ENCODE results near the gene ALPK1.
"Not testable (repeated sequence)": the region's sequence is repeated elsewhere in the genome, so short reads cannot be mapped to it uniquely, and the experiment has no call there.

ALPK1 gene

GRCh38 chr4:112442226-112442625 is 145.1 kb downstream of the ALPK1 start:
- H3K36me3 ChIP-seq (ENCODE audit: insufficient read depth, low read length): peaks cover 22% of the 10 kb centered on the region
- not testable (repeated sequence) for H3K27me3 ChIP-seq (ENCODE audit: control insufficient read depth in 1 of 2, insufficient read depth in 2 of 2, low read length in 2 of 2); H3K9me3 ChIP-seq (ENCODE audit: low read length); H3K4me1 ChIP-seq (ENCODE audit: insufficient read depth, low read length); H3K9ac ChIP-seq (ENCODE audit: low read length); H3K4me3 ChIP-seq (ENCODE audit: low read depth in 1 of 2, low read length in 2 of 2); H3K27ac ChIP-seq (ENCODE audit: low read depth, low read length)

GRCh38 chr4:112448306-112449132 is 151.3 kb downstream of the ALPK1 start:
- Histone ChIP-seq H3K4me1 (ENCODE audit: insufficient read depth, low read length) (no peaks in the 10 kb centered on the region), H3K9ac (ENCODE audit: low read length) (no peak overlapping the region), H3K4me3 (ENCODE audit: low read depth in 1 of 2, low read length in 2 of 2) (no peak overlapping the region), H3K9me3 (ENCODE audit: low read length) (peaks cover 7% of the 10 kb centered on the region), H3K27me3 (ENCODE audit: control insufficient read depth in 1 of 2, insufficient read depth in 2 of 2, low read length in 2 of 2) (no peaks in the 10 kb centered on the region), H3K36me3 (ENCODE audit: insufficient read depth, low read length) (no peaks in the 10 kb centered on the region), H3K27ac (ENCODE audit: low read depth, low read length) (no peak overlapping the region)

- Histone ChIP-seq H3K9me3 (ENCODE audit: low read length) (peaks cover 5% of the 10 kb centered on the region), H3K36me3 (ENCODE audit: insufficient read depth, low read length) (no peaks in the 10 kb centered on the region), H3K27ac (ENCODE audit: low read depth, low read length) (no peak overlapping the region), H3K4me1 (ENCODE audit: insufficient read depth, low read length) (no peaks in the 10 kb centered on the region), H3K9ac (ENCODE audit: low read length) (no peak overlapping the region), H3K27me3 (ENCODE audit: control insufficient read depth in 1 of 2, insufficient read depth in 2 of 2, low read length in 2 of 2) (no peaks in the 10 kb centered on the region), H3K4me3 (ENCODE audit: low read depth in 1 of 2, low read length in 2 of 2) (no peak overlapping the region)
Measured at GRCh38 chr4:112449708-112450107, 152.5 kb downstream of the ALPK1 start.

- no peaks in the 10 kb centered on the region for H3K4me1 ChIP-seq (ENCODE audit: insufficient read depth, low read length)
- H3K9ac ChIP-seq (ENCODE audit: low read length): no peak overlapping the region
- no peaks in the 10 kb centered on the region for H3K9me3 ChIP-seq (ENCODE audit: low read length)
- H3K4me3 ChIP-seq (ENCODE audit: low read depth in 1 of 2, low read length in 2 of 2): no peak overlapping the region
- H3K27ac ChIP-seq (ENCODE audit: low read depth, low read length): no peak overlapping the region
- no peaks in the 10 kb centered on the region for H3K27me3 ChIP-seq (ENCODE audit: control insufficient read depth in 1 of 2, insufficient read depth in 2 of 2, low read length in 2 of 2)
- H3K36me3 ChIP-seq (ENCODE audit: insufficient read depth, low read length): no peaks in the 10 kb centered on the region
Measured at GRCh38 chr4:112451104-112451503, 153.9 kb downstream of the ALPK1 start.

- H3K9ac ChIP-seq (ENCODE audit: low read length): no peak overlapping the region
- no peaks in the 10 kb centered on the region for H3K4me1 ChIP-seq (ENCODE audit: insufficient read depth, low read length)
- no peaks in the 10 kb centered on the region for H3K9me3 ChIP-seq (ENCODE audit: low read length)
- H3K36me3 ChIP-seq (ENCODE audit: insufficient read depth, low read length): no peaks in the 10 kb centered on the region
- no peaks in the 10 kb centered on the region for H3K27me3 ChIP-seq (ENCODE audit: control insufficient read depth in 1 of 2, insufficient read depth in 2 of 2, low read length in 2 of 2)
- H3K27ac ChIP-seq (ENCODE audit: low read depth, low read length): no peak overlapping the region
- H3K4me3 ChIP-seq (ENCODE audit: low read depth in 1 of 2, low read length in 2 of 2): no peak overlapping the region
Measured at GRCh38 chr4:112451831-112452230, 154.7 kb downstream of the ALPK1 start.

GRCh38 chr4:112453321-112453720 is 156.2 kb downstream of the ALPK1 start:
- H3K4me3 ChIP-seq (ENCODE audit: low read depth in 1 of 2, low read length in 2 of 2): no peak overlapping the region
- H3K9me3 ChIP-seq (ENCODE audit: low read length): no peaks in the 10 kb centered on the region
- H3K36me3 ChIP-seq (ENCODE audit: insufficient read depth, low read length): no peaks in the 10 kb centered on the region
- H3K9ac ChIP-seq (ENCODE audit: low read length): no peak overlapping the region
- H3K27me3 ChIP-seq (ENCODE audit: control insufficient read depth in 1 of 2, insufficient read depth in 2 of 2, low read length in 2 of 2): no peaks in the 10 kb centered on the region
- no peaks in the 10 kb centered on the region for H3K4me1 ChIP-seq (ENCODE audit: insufficient read depth, low read length)
- no peak overlapping the region for H3K27ac ChIP-seq (ENCODE audit: low read depth, low read length)

- H3K27me3 ChIP-seq (ENCODE audit: control insufficient read depth in 1 of 2, insufficient read depth in 2 of 2, low read length in 2 of 2): no peaks in the 10 kb centered on the region
- H3K4me3 ChIP-seq (ENCODE audit: low read depth in 1 of 2, low read length in 2 of 2): no peak overlapping the region
- no peaks in the 10 kb centered on the region for H3K36me3 ChIP-seq (ENCODE audit: insufficient read depth, low read length)
- no peak overlapping the region for H3K27ac ChIP-seq (ENCODE audit: low read depth, low read length)
- H3K9ac ChIP-seq (ENCODE audit: low read length): no peak overlapping the region
- no peaks in the 10 kb centered on the region for H3K4me1 ChIP-seq (ENCODE audit: insufficient read depth, low read length)
- H3K9me3 ChIP-seq (ENCODE audit: low read length): no peaks in the 10 kb centered on the region
Measured at GRCh38 chr4:112472318-112472717, 175.1 kb downstream of the ALPK1 start.

GRCh38 chr4:112473985-112474384 is 176.8 kb downstream of the ALPK1 start:
- H3K9me3 ChIP-seq (ENCODE audit: low read length): no peaks in the 10 kb centered on the region
- no peaks in the 10 kb centered on the region for H3K4me1 ChIP-seq (ENCODE audit: insufficient read depth, low read length)
- no peak overlapping the region for H3K27ac ChIP-seq (ENCODE audit: low read depth, low read length)
- H3K27me3 ChIP-seq (ENCODE audit: control insufficient read depth in 1 of 2, insufficient read depth in 2 of 2, low read length in 2 of 2): no peaks in the 10 kb centered on the region
- H3K4me3 ChIP-seq (ENCODE audit: low read depth in 1 of 2, low read length in 2 of 2): no peak overlapping the region
- H3K36me3 ChIP-seq (ENCODE audit: insufficient read depth, low read length): no peaks in the 10 kb centered on the region
- H3K9ac ChIP-seq (ENCODE audit: low read length): no peak overlapping the region

- Histone ChIP-seq H3K9ac (ENCODE audit: low read length) (no peak overlapping the region), H3K4me3 (ENCODE audit: low read depth in 1 of 2, low read length in 2 of 2) (no peak overlapping the region), H3K36me3 (ENCODE audit: insufficient read depth, low read length) (no peaks in the 10 kb centered on the region), H3K27ac (ENCODE audit: low read depth, low read length) (no peak overlapping the region), H3K9me3 (ENCODE audit: low read length) (no peaks in the 10 kb centered on the region), H3K27me3 (ENCODE audit: control insufficient read depth in 1 of 2, insufficient read depth in 2 of 2, low read length in 2 of 2) (no peaks in the 10 kb centered on the region), H3K4me1 (ENCODE audit: insufficient read depth, low read length) (no peaks in the 10 kb centered on the region)
Measured at GRCh38 chr4:112485930-112486329, 188.8 kb downstream of the ALPK1 start.

- not testable (repeated sequence) for H3K27ac ChIP-seq (ENCODE audit: low read depth, low read length); H3K9ac ChIP-seq (ENCODE audit: low read length); H3K9me3 ChIP-seq (ENCODE audit: low read length); H3K27me3 ChIP-seq (ENCODE audit: control insufficient read depth in 1 of 2, insufficient read depth in 2 of 2, low read length in 2 of 2); H3K36me3 ChIP-seq (ENCODE audit: insufficient read depth, low read length); H3K4me3 ChIP-seq (ENCODE audit: low read depth in 1 of 2, low read length in 2 of 2); H3K4me1 ChIP-seq (ENCODE audit: insufficient read depth, low read length)
Measured at GRCh38 chr4:112490808-112491207, 193.6 kb downstream of the ALPK1 start.

Data from muscle layer of colon (tissue), 2 donors.